ENCODE measurements around the gene RNLS.
A peak's percentile ranks its signal among the peaks of the same experiment; 100 is the strongest.

RNLS gene

DNA sequence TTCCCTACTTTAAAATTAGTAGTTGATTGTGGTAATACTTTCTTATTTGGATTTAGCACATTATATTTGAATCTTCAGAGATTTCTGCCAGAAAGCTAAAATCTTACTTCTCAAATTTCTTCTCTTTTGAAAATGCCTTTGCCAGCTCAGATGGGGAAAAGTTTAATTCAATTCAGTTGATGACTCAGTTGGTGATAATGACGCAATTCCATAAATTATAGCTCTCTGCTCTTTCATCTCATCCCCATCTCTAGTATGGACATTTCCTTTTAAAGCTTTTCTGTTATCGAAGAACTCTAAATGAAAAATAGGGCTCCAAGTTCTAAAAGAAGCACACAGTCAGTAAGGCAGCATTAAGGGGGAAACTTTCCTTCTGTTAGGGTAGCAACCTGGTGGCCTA lies 25.5 kb downstream of the RNLS start:
- Histone ChIP-seq H3K4me3 (ENCODE audit: low read depth, low read length) (no peak overlapping the region), H3K27ac (ENCODE audit: extremely low read depth, low read depth, low read length) (no peak overlapping the region), H3K36me3 (ENCODE audit: control insufficient read depth in 2 of 2, insufficient read depth in 1 of 2, low read length in 2 of 2) (no peaks in the 10 kb centered on the region), H3K9me3 (ENCODE audit: control insufficient read depth, insufficient read depth, low read depth, low read length) (no peaks in the 10 kb centered on the region), H3K4me1 (ENCODE audit: control insufficient read depth, insufficient read depth, low read length) (no peaks in the 10 kb centered on the region)
- ChIA-PET CTCF (interaction anchor here (1.2 kb wide), 1 partner anchor 707 kb away, joined by 3 read pairs; no protein-coding TSS in a partner anchor), POLR2A (no interaction called here)
- TF ChIP-seq, protein P1, sequence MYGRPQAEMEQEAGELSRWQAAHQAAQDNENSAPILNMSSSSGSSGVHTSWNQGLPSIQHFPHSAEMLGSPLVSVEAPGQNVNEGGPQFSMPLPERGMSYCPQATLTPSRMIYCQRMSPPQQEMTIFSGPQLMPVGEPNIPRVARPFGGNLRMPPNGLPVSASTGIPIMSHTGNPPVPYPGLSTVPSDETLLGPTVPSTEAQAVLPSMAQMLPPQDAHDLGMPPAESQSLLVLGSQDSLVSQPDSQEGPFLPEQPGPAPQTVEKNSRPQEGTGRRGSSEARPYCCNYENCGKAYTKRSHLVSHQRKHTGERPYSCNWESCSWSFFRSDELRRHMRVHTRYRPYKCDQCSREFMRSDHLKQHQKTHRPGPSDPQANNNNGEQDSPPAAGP (tag by site-specific recombination; IDR thresholded peaks at IDR 0.05) = no peak
- TF ChIP-seq ZSCAN30 (tag by site-specific recombination; IDR thresholded peaks at IDR 0.05) (no peak), ZNF660 (tag by site-specific recombination; IDR thresholded peaks at IDR 0.05) (no peak), KLF7 (tag by site-specific recombination; IDR thresholded peaks at IDR 0.05; ENCODE audit: borderline replicate concordance) (no peak), ZNF302 (tag by site-specific recombination; IDR thresholded peaks at IDR 0.05; ENCODE audit: low read depth) (no peak), ZIC2 (tag by site-specific recombination; IDR thresholded peaks at IDR 0.05) (no peak), ZNF626 (tag by site-specific recombination; IDR thresholded peaks at IDR 0.05) (no peak), ZFP41 (tag by site-specific recombination; IDR thresholded peaks at IDR 0.05; ENCODE audit: borderline replicate concordance) (no peak), ZNF654 (tag by site-specific recombination; IDR thresholded peaks at IDR 0.05; ENCODE audit: low read depth) (0 out of 2 replicates have a peak, but pooled peaks have one; percentile 2), EGR2 (tag by site-specific recombination; IDR thresholded peaks at IDR 0.05; ENCODE audit: low read depth) (no peak)
- TF ChIP-seq, protein P2, sequence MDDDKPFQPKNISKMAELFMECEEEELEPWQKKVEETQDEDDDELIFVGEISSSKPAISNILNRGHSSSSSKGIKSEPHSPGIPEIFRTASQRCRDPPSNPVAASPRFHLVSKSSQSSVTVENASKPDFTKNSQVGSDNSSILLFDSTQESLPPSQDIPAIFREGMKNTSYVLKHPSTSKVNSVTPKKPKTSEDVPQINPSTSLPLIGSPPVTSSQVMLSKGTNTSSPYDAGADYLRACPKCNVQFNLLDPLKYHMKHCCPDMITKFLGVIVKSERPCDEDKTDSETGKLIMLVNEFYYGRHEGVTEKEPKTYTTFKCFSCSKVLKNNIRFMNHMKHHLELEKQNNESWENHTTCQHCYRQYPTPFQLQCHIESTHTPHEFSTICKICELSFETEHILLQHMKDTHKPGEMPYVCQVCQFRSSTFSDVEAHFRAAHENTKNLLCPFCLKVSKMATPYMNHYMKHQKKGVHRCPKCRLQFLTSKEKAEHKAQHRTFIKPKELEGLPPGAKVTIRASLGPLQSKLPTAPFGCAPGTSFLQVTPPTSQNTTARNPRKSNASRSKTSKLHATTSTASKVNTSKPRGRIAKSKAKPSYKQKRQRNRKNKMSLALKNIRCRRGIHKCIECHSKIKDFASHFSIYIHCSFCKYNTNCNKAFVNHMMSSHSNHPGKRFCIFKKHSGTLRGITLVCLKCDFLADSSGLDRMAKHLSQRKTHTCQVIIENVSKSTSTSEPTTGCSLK (tag by site-specific recombination; IDR thresholded peaks at IDR 0.05) = no peak
- TF ChIP-seq, protein P3, sequence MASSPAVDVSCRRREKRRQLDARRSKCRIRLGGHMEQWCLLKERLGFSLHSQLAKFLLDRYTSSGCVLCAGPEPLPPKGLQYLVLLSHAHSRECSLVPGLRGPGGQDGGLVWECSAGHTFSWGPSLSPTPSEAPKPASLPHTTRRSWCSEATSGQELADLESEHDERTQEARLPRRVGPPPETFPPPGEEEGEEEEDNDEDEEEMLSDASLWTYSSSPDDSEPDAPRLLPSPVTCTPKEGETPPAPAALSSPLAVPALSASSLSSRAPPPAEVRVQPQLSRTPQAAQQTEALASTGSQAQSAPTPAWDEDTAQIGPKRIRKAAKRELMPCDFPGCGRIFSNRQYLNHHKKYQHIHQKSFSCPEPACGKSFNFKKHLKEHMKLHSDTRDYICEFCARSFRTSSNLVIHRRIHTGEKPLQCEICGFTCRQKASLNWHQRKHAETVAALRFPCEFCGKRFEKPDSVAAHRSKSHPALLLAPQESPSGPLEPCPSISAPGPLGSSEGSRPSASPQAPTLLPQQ (tag by site-specific recombination; IDR thresholded peaks at IDR 0.05) = 0 out of 2 replicates have a peak, but pooled peaks have one; percentile 30
- TF ChIP-seq, protein P4, sequence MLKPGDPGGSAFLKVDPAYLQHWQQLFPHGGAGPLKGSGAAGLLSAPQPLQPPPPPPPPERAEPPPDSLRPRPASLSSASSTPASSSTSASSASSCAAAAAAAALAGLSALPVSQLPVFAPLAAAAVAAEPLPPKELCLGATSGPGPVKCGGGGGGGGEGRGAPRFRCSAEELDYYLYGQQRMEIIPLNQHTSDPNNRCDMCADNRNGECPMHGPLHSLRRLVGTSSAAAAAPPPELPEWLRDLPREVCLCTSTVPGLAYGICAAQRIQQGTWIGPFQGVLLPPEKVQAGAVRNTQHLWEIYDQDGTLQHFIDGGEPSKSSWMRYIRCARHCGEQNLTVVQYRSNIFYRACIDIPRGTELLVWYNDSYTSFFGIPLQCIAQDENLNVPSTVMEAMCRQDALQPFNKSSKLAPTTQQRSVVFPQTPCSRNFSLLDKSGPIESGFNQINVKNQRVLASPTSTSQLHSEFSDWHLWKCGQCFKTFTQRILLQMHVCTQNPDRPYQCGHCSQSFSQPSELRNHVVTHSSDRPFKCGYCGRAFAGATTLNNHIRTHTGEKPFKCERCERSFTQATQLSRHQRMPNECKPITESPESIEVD (tag by site-specific recombination; IDR thresholded peaks at IDR 0.05) = 0 out of 2 replicates have a peak, but pooled peaks have one; percentile 29

DNA sequence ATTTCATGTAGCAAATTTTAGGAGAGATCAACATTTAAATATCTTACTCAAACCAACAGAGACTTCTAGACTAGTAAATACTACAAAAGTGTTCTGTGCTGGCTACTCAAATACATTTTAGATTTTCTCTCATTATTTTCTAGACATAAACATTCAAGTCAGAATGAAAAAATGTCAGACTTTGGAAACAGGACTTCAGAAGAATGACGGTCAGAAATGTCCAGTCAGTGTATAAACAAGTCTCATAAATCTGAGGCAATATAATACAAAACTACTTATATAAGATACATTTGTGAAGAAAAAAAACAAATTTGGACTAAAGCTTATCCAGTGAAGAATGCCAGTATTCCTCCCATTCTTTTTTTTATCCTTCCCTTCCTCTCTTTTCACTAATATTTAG lies 25.9 kb downstream of the RNLS start:
- TF ChIP-seq ZNF707 (tag by site-specific recombination; IDR thresholded peaks at IDR 0.05) (no peak), ZNF558 (tag by site-specific recombination; IDR thresholded peaks at IDR 0.05) (no peak), KLF8 (tag by site-specific recombination; IDR thresholded peaks at IDR 0.05) (no peak), ZNF501 (tag by site-specific recombination; IDR thresholded peaks at IDR 0.05) (no peak)
- TF ChIP-seq, protein P3 (tag by site-specific recombination; IDR thresholded peaks at IDR 0.05) = no peak
- CTCF ChIA-PET = interaction anchor here (1.2 kb wide), 1 partner anchor 707 kb away, joined by 3 read pairs; no protein-coding TSS in a partner anchor
- no peaks in the 10 kb centered on the region for H3K36me3 ChIP-seq (ENCODE audit: control insufficient read depth in 2 of 2, insufficient read depth in 1 of 2, low read length in 2 of 2)
- no peaks in the 10 kb centered on the region for H3K9me3 ChIP-seq (ENCODE audit: control insufficient read depth, insufficient read depth, low read depth, low read length)
- no peaks in the 10 kb centered on the region for H3K4me1 ChIP-seq (ENCODE audit: control insufficient read depth, insufficient read depth, low read length)
- no peak overlapping the region for H3K4me3 ChIP-seq (ENCODE audit: low read depth, low read length)
- no peak overlapping the region for H3K27ac ChIP-seq (ENCODE audit: extremely low read depth, low read depth, low read length)
- POLR2A ChIA-PET = no interaction called here
